Measurements from ENCODE around the gene HS6ST2. TPM values are rescaled to one million over a fixed set of nuclear protein-coding genes. Genes with fewer than 3 reads are reported as not detected.

The HS6ST2 gene
- total RNA-seq, 1 experiment from 2014 or later = 13.4 TPM

- peaks cover 9% of the 10 kb centered on the region; the same call in 1 of the 2 replicates for H3F3A ChIP-seq (ENCODE audit: insufficient read depth, low read depth)
- no peak overlapping the region for H3K4me2 ChIP-seq
- POLR2A ChIA-PET (ENCODE audit: unreplicated experiment) = no interaction called here
- no peaks in the 10 kb centered on the region for H3K79me2 ChIP-seq (ENCODE audit: low read depth)
- CTCF ChIA-PET = interaction anchor here (0.5 to 0.7 kb wide), 2 partner anchors 9 to 791 kb away, joined by 3 read pairs; no protein-coding TSS in a partner anchor
- no peak overlapping the region for H3K27ac ChIP-seq
- H4K20me1 ChIP-seq (ENCODE audit: insufficient read depth) = no peaks in the 10 kb centered on the region
- no peaks in the 10 kb centered on the region for H3K9me3 ChIP-seq (ENCODE audit: insufficient read depth, low read depth)
- H3K9me2 ChIP-seq (ENCODE audit: insufficient read depth) = no peaks in the 10 kb centered on the region
- H3K4me3 ChIP-seq = no peak overlapping the region
- intact Hi-C loops (cut with micrococcal nuclease; ENCODE audit: unreplicated experiment) = loop anchor here (2.0 kb wide), 1 partner anchor 913 kb away; no protein-coding TSS in a partner anchor
- H2AFZ ChIP-seq = no peak overlapping the region
- no peak for DNase-seq
- no peaks in the 10 kb centered on the region for H3K27me3 ChIP-seq (ENCODE audit: insufficient read depth, low read depth)
- H3K4me1 ChIP-seq (replicated peaks; ENCODE audit: insufficient read depth) = peaks cover 13% of the 10 kb centered on the region
- H3K36me3 ChIP-seq (ENCODE audit: low read depth) = no peaks in the 10 kb centered on the region
- BruUV-seq (replicated peaks) = no TSS peak
- TF ChIP-seq EZH2 (IDR thresholded peaks at IDR 0.05; ENCODE audit: low read depth) = no peak
- TF ChIP-seq CTCF (conservative IDR thresholded peaks at IDR 0.05) = no peak
These were observed 334.5 kb downstream of the HS6ST2 start for GRCh38 chrX:132623942-132624341.

GRCh38 chrX:132623300-132623699 is 335.1 kb downstream of the HS6ST2 start:
- TF ChIP-seq CTCF (conservative IDR thresholded peaks at IDR 0.05) (no peak), EZH2 (IDR thresholded peaks at IDR 0.05; ENCODE audit: low read depth) (no peak)
- Histone ChIP-seq H3K4me1 (replicated peaks; ENCODE audit: insufficient read depth) (peaks cover 13% of the 10 kb centered on the region), H4K20me1 (ENCODE audit: insufficient read depth) (no peaks in the 10 kb centered on the region), H3F3A (ENCODE audit: insufficient read depth, low read depth) (peaks cover 9% of the 10 kb centered on the region; the same call in 1 of the 2 replicates), H2AFZ (no peak overlapping the region), H3K4me3 (no peak overlapping the region), H3K9me3 (ENCODE audit: insufficient read depth, low read depth) (no peaks in the 10 kb centered on the region), H3K9me2 (ENCODE audit: insufficient read depth) (no peaks in the 10 kb centered on the region), H3K79me2 (ENCODE audit: low read depth) (no peaks in the 10 kb centered on the region), H3K27ac (no peak overlapping the region), H3K27me3 (ENCODE audit: insufficient read depth, low read depth) (no peaks in the 10 kb centered on the region), H3K36me3 (ENCODE audit: low read depth) (no peaks in the 10 kb centered on the region), H3K4me2 (no peak overlapping the region)
- BruUV-seq (replicated peaks) = no TSS peak
- ChIA-PET POLR2A (ENCODE audit: unreplicated experiment) (no interaction called here), CTCF (interaction anchor here (0.5 to 0.7 kb wide), 2 partner anchors 9 to 791 kb away, joined by 3 read pairs; no protein-coding TSS in a partner anchor)
- intact Hi-C loops (cut with micrococcal nuclease; ENCODE audit: unreplicated experiment) = loop anchor here (2.0 kb wide), 1 partner anchor 912 kb away; no protein-coding TSS in a partner anchor
- no peak for DNase-seq

GRCh38 chrX:132622130-132622529 is 336.3 kb downstream of the HS6ST2 start:
- intact Hi-C loops (cut with micrococcal nuclease; ENCODE audit: unreplicated experiment) = loop anchor here (2.0 kb wide), 1 partner anchor 911 kb away; no protein-coding TSS in a partner anchor
- DNase-seq = peak; percentile 25 to 66
- ChIA-PET POLR2A (ENCODE audit: unreplicated experiment) (interaction anchor here (0.6 kb wide), 1 partner anchor 404 kb away, joined by 4 read pairs; no protein-coding TSS in a partner anchor), CTCF (no interaction called here)
- peaks cover 13% of the 10 kb centered on the region for H3K4me1 ChIP-seq (replicated peaks; ENCODE audit: insufficient read depth)
- peaks cover 9% of the 10 kb centered on the region; the same call in 1 of the 2 replicates for H3F3A ChIP-seq (ENCODE audit: insufficient read depth, low read depth)
- TF ChIP-seq EZH2 (IDR thresholded peaks at IDR 0.05; ENCODE audit: low read depth) (no peak), CTCF (conservative IDR thresholded peaks at IDR 0.05) (no peak)
- no peak overlapping the region for H2AFZ ChIP-seq
- no peaks in the 10 kb centered on the region for H3K36me3 ChIP-seq (ENCODE audit: low read depth)
- H4K20me1 ChIP-seq (ENCODE audit: insufficient read depth) = no peaks in the 10 kb centered on the region
- H3K9me3 ChIP-seq (ENCODE audit: insufficient read depth, low read depth) = no peaks in the 10 kb centered on the region
- H3K79me2 ChIP-seq (ENCODE audit: low read depth) = no peaks in the 10 kb centered on the region
- no peaks in the 10 kb centered on the region for H3K27me3 ChIP-seq (ENCODE audit: insufficient read depth, low read depth)
- H3K4me2 ChIP-seq = 0 out of 2 replicates have a peak overlapping the region, but pooled peaks have one; percentile 18
- H3K9me2 ChIP-seq (ENCODE audit: insufficient read depth) = no peaks in the 10 kb centered on the region
- no TSS peak for BruUV-seq (replicated peaks)
- H3K27ac ChIP-seq = no peak overlapping the region
- no peak overlapping the region for H3K4me3 ChIP-seq

All from PC-9 (cell line).